ENCODE measurements around the gene CNIH1. TPM values are rescaled to one million over a fixed set of nuclear protein-coding genes. Genes with fewer than 3 reads are reported as not detected.
"Not testable (repeated sequence)": the region's sequence is repeated elsewhere in the genome, so short reads cannot be mapped to it uniquely, and the experiment has no call there.

Gene CNIH1
- total RNA-seq, 1 experiment from 2014 or later: 116 TPM

- H3K4me3 ChIP-seq (ENCODE audit: insufficient read depth, low read depth, low read length): no peak overlapping the region
- DNase-seq: no peak
- no peaks in the 10 kb centered on the region for H3K36me3 ChIP-seq (replicated peaks; ENCODE audit: control insufficient read depth, insufficient read depth, low read length)
- no peaks in the 10 kb centered on the region for H3K27me3 ChIP-seq (ENCODE audit: control insufficient read depth, insufficient read depth, low read length)
Observed at GRCh38 chr14:54435500-54435981, 5.6 kb downstream of the CNIH1 start.

GRCh38 chr14:54428527-54428926, 12.6 kb downstream of the CNIH1 start:
- DNase-seq: no peak
- Histone ChIP-seq H3K36me3 (replicated peaks; ENCODE audit: control insufficient read depth, insufficient read depth, low read length) (peaks cover 19% of the 10 kb centered on the region), H3K27me3 (ENCODE audit: control insufficient read depth, insufficient read depth, low read length) (no peaks in the 10 kb centered on the region), H3K4me3 (ENCODE audit: insufficient read depth, low read depth, low read length) (no peak overlapping the region)

GRCh38 chr14:54427871-54428270, 13.3 kb downstream of the CNIH1 start:
- Histone ChIP-seq H3K4me3 (ENCODE audit: insufficient read depth, low read depth, low read length) (no peak overlapping the region), H3K36me3 (replicated peaks; ENCODE audit: control insufficient read depth, insufficient read depth, low read length) (peaks cover 19% of the 10 kb centered on the region), H3K27me3 (ENCODE audit: control insufficient read depth, insufficient read depth, low read length) (no peaks in the 10 kb centered on the region)
- DNase-seq: no peak

GRCh38 chr14:54425537-54426274, 15.5 kb downstream of the CNIH1 start:
- Histone ChIP-seq H3K4me3 (ENCODE audit: insufficient read depth, low read depth, low read length) (no peak overlapping the region), H3K36me3 (replicated peaks; ENCODE audit: control insufficient read depth, insufficient read depth, low read length) (peaks cover 19% of the 10 kb centered on the region), H3K27me3 (ENCODE audit: control insufficient read depth, insufficient read depth, low read length) (no peaks in the 10 kb centered on the region)
- DNase-seq: no peak

- H3K36me3 ChIP-seq (replicated peaks; ENCODE audit: control insufficient read depth, insufficient read depth, low read length): peaks cover 18% of the 10 kb centered on the region
- no peaks in the 10 kb centered on the region for H3K27me3 ChIP-seq (ENCODE audit: control insufficient read depth, insufficient read depth, low read length)
- DNase-seq: no peak
- H3K4me3 ChIP-seq (ENCODE audit: insufficient read depth, low read depth, low read length): no peak overlapping the region
Observed at GRCh38 chr14:54425068-54425467, 16.1 kb downstream of the CNIH1 start.

GRCh38 chr14:54424479-54424901, 16.7 kb downstream of the CNIH1 start:
- peaks cover 14% of the 10 kb centered on the region for H3K36me3 ChIP-seq (replicated peaks; ENCODE audit: control insufficient read depth, insufficient read depth, low read length)
- DNase-seq: no peak
- H3K4me3 ChIP-seq (ENCODE audit: insufficient read depth, low read depth, low read length): no peak overlapping the region
- H3K27me3 ChIP-seq (ENCODE audit: control insufficient read depth, insufficient read depth, low read length): no peaks in the 10 kb centered on the region

GRCh38 chr14:54423991-54424390, 17.2 kb downstream of the CNIH1 start:
- H3K36me3 ChIP-seq (replicated peaks; ENCODE audit: control insufficient read depth, insufficient read depth, low read length): peaks cover 13% of the 10 kb centered on the region
- no peaks in the 10 kb centered on the region for H3K27me3 ChIP-seq (ENCODE audit: control insufficient read depth, insufficient read depth, low read length)
- no peak overlapping the region for H3K4me3 ChIP-seq (ENCODE audit: insufficient read depth, low read depth, low read length)
- no peak for DNase-seq

- no peak overlapping the region for H3K4me3 ChIP-seq (ENCODE audit: insufficient read depth, low read depth, low read length)
- H3K36me3 ChIP-seq (replicated peaks; ENCODE audit: control insufficient read depth, insufficient read depth, low read length): no peaks in the 10 kb centered on the region; the same call in 1 of the 2 replicates
- peak; percentile 57 for DNase-seq
- no peaks in the 10 kb centered on the region for H3K27me3 ChIP-seq (ENCODE audit: control insufficient read depth, insufficient read depth, low read length)
Observed at GRCh38 chr14:54420478-54421142, 20.6 kb downstream of the CNIH1 start.

GRCh38 chr14:54411371-54411770, 29.8 kb downstream of the CNIH1 start:
- Histone ChIP-seq H3K27me3 (ENCODE audit: control insufficient read depth, insufficient read depth, low read length) (no peaks in the 10 kb centered on the region), H3K36me3 (replicated peaks; ENCODE audit: control insufficient read depth, insufficient read depth, low read length) (peaks cover 6% of the 10 kb centered on the region), H3K4me3 (ENCODE audit: insufficient read depth, low read depth, low read length) (no peak overlapping the region)
- no peak for DNase-seq

GRCh38 chr14:54410215-54410614, 31.0 kb downstream of the CNIH1 start:
- H3K4me3 ChIP-seq (ENCODE audit: insufficient read depth, low read depth, low read length): no peak overlapping the region

GRCh38 chr14:54403401-54404005, 37.7 kb downstream of the CNIH1 start:
- not testable (repeated sequence) for H3K27me3 ChIP-seq (ENCODE audit: control insufficient read depth, insufficient read depth, low read length); DNase-seq; H3K4me3 ChIP-seq (ENCODE audit: insufficient read depth, low read depth, low read length); H3K36me3 ChIP-seq (replicated peaks; ENCODE audit: control insufficient read depth, insufficient read depth, low read length)

More at GRCh38 chr14:54410215-54410614, 31.0 kb downstream of the CNIH1 start:
- DNase-seq: no peak
- Histone ChIP-seq H3K36me3 (replicated peaks; ENCODE audit: control insufficient read depth, insufficient read depth, low read length) (peaks cover 6% of the 10 kb centered on the region), H3K27me3 (ENCODE audit: control insufficient read depth, insufficient read depth, low read length) (no peaks in the 10 kb centered on the region)

GRCh38 chr14:54399560-54399959, 41.6 kb downstream of the CNIH1 start:
- no peak for DNase-seq
- H3K27me3 ChIP-seq (ENCODE audit: control insufficient read depth, insufficient read depth, low read length): peaks cover 6% of the 10 kb centered on the region; the same call in 1 of the 2 replicates
- H3K36me3 ChIP-seq (replicated peaks; ENCODE audit: control insufficient read depth, insufficient read depth, low read length): no peaks in the 10 kb centered on the region
- no peak overlapping the region for H3K4me3 ChIP-seq (ENCODE audit: insufficient read depth, low read depth, low read length)

- Histone ChIP-seq H3K27me3 (ENCODE audit: control insufficient read depth, insufficient read depth, low read length) (peaks cover 6% of the 10 kb centered on the region; the same call in 1 of the 2 replicates), H3K4me3 (ENCODE audit: insufficient read depth, low read depth, low read length) (peak within 1 kb of the TSS; percentile 98), H3K36me3 (replicated peaks; ENCODE audit: control insufficient read depth, insufficient read depth, low read length) (no peaks in the 10 kb centered on the region)
- DNase-seq: peak; percentile 96
Observed at GRCh38 chr14:54396493-54397335, 44.5 kb downstream of the CNIH1 start, which contains the start of gene CDKN3. Gene CDKN3, plus strand, starts transcription at chr14:54397007. Its CDS starts 62 bp downstream, at chr14:54397069.

GRCh38 chr14:54396183-54396492, 45.0 kb downstream of the CNIH1 start:
- no peaks in the 10 kb centered on the region for H3K36me3 ChIP-seq (replicated peaks; ENCODE audit: control insufficient read depth, insufficient read depth, low read length)
- peak overlapping the region; percentile 51 for H3K4me3 ChIP-seq (ENCODE audit: insufficient read depth, low read depth, low read length)
- no peak for DNase-seq
- peaks cover 6% of the 10 kb centered on the region; the same call in 1 of the 2 replicates for H3K27me3 ChIP-seq (ENCODE audit: control insufficient read depth, insufficient read depth, low read length)

Data from H7 (cell line).